Measurements from ENCODE around the gene FER. TPM values are rescaled to one million over a fixed set of nuclear protein-coding genes. Genes with fewer than 3 reads are reported as not detected.

Gene FER
- total RNA-seq, 2 experiments from 2014 or later, result 5.9 to 8.0 TPM

- no peaks in the 10 kb centered on the region for H3K9me3 Mint-ChIP-seq (ENCODE audit: insufficient read depth)
- H3K36me3 Mint-ChIP-seq (ENCODE audit: low read depth), result no peaks in the 10 kb centered on the region
- ChIA-PET POLR2A (no interaction called here), CTCF (no interaction called here)
- no peak overlapping the region for H3K4me3 Mint-ChIP-seq
- no peaks in the 10 kb centered on the region for H3K4me1 Mint-ChIP-seq (ENCODE audit: low read depth)
- ATAC-seq (no peak), DNase-seq (no peak)
- H3K27ac Mint-ChIP-seq, result no peak overlapping the region
- H3K27me3 Mint-ChIP-seq (ENCODE audit: low read depth), result no peaks in the 10 kb centered on the region
These were observed 330.8 kb downstream of the FER start for GRCh38 chr5:109078448-109078847.

- H3K4me3 Mint-ChIP-seq, result no peak overlapping the region
- DNase-seq (no peak), ATAC-seq (no peak)
- ChIA-PET POLR2A (no interaction called here), CTCF (no interaction called here)
- no peaks in the 10 kb centered on the region for H3K4me1 Mint-ChIP-seq (ENCODE audit: low read depth)
- no peaks in the 10 kb centered on the region for H3K27me3 Mint-ChIP-seq (ENCODE audit: low read depth)
- no peaks in the 10 kb centered on the region for H3K9me3 Mint-ChIP-seq (ENCODE audit: insufficient read depth)
- H3K36me3 Mint-ChIP-seq (ENCODE audit: low read depth), result no peaks in the 10 kb centered on the region
- H3K27ac Mint-ChIP-seq, result no peak overlapping the region
These were observed 332.8 kb downstream of the FER start for GRCh38 chr5:109080481-109080880.

DNA sequence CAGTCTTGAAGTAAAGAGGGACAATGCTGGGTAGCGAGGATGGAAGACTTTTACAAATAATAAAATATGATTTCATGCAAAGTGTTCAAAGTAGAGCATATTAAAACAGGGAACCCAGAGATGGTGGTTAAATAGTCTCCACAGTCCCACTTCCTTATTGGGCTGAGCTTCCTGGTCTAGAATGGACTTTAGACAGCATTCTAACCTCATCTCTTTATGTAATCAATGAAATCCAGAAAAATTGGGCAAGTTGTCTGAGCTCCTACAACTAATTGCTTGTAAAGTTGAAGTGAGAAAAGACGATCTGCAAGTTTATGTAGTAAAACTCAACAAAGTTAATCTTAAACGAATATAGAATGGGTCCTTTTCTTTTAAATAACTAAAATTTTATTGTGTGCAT, 333.2 kb downstream of the FER start:
- POLR2A ChIA-PET, result no interaction called here
- no peaks in the 10 kb centered on the region for H3K27me3 Mint-ChIP-seq (ENCODE audit: low read depth)
- no peak for ATAC-seq
- H3K4me1 Mint-ChIP-seq (ENCODE audit: low read depth), result no peaks in the 10 kb centered on the region
- H3K36me3 Mint-ChIP-seq (ENCODE audit: low read depth), result no peaks in the 10 kb centered on the region
- H3K4me3 Mint-ChIP-seq, result no peak overlapping the region
- H3K9me3 Mint-ChIP-seq (ENCODE audit: insufficient read depth), result no peaks in the 10 kb centered on the region
- CTCF ChIA-PET, result no interaction called here
- DNase-seq, result no peak
- H3K27ac Mint-ChIP-seq, result no peak overlapping the region

GRCh38 chr5:109083937-109084336, 336.2 kb downstream of the FER start:
- Mint-ChIP-seq H3K27ac (no peak overlapping the region), H3K36me3 (ENCODE audit: low read depth) (no peaks in the 10 kb centered on the region), H3K27me3 (ENCODE audit: low read depth) (no peaks in the 10 kb centered on the region), H3K9me3 (ENCODE audit: insufficient read depth) (no peaks in the 10 kb centered on the region), H3K4me1 (ENCODE audit: low read depth) (no peaks in the 10 kb centered on the region), H3K4me3 (no peak overlapping the region)
- CTCF ChIA-PET, result no interaction called here
- ATAC-seq (no peak), DNase-seq (no peak)
- POLR2A ChIA-PET, result no interaction called here

- Mint-ChIP-seq H3K36me3 (ENCODE audit: low read depth) (no peaks in the 10 kb centered on the region), H3K27ac (no peak overlapping the region), H3K4me3 (no peak overlapping the region), H3K4me1 (ENCODE audit: low read depth) (no peaks in the 10 kb centered on the region), H3K27me3 (ENCODE audit: low read depth) (no peaks in the 10 kb centered on the region), H3K9me3 (ENCODE audit: insufficient read depth) (no peaks in the 10 kb centered on the region)
- DNase-seq (no peak), ATAC-seq (no peak)
- ChIA-PET POLR2A (no interaction called here), CTCF (no interaction called here)
These were observed 341.5 kb downstream of the FER start for GRCh38 chr5:109089191-109089590.

DNA sequence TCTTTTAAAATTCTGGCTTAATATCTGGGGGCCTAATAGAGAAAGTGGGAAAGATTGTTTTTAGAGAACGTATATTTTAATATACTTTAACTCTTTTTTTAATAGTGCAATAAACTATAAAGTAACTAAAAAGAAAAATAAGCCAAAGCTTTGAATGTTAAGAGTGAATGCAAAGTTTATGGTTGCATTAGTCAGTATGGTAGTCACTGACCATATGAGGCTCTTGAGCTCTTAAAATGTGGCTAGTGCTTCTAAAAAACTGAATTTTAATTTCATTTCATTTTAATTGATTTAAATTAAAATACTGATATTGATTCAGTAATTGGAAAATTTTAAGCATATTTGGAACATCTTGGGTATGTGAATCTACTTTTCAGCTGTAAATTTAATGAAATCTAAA, 351.4 kb downstream of the FER start:
- CTCF ChIA-PET, result no interaction called here

DNA sequence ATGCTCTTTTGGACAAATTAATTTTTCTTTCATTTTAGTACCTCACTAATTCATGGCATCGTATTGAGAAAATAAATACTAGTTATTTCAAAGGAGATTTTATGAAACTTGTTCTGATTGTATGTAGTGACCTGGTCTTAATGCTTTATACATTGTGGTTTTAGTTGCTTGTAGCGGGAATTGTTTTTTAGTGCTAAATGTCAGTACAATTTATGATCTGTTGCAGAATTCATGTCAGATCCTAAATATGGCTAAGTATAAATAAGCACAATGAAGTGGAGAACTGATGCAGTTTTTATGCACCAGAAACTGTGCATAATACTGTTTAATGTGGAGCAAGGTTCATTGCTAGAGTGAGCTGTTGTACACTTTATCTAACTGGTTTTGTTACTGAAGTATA, 353.3 kb downstream of the FER start:
- H3K4me1 Mint-ChIP-seq (ENCODE audit: low read depth), result no peaks in the 10 kb centered on the region
- POLR2A ChIA-PET, result no interaction called here
- no peak for ATAC-seq
- H3K36me3 Mint-ChIP-seq (ENCODE audit: low read depth), result no peaks in the 10 kb centered on the region
- no peaks in the 10 kb centered on the region for H3K27me3 Mint-ChIP-seq (ENCODE audit: low read depth)
- CTCF ChIA-PET, result no interaction called here
- no peak overlapping the region for H3K4me3 Mint-ChIP-seq
- no peak overlapping the region for H3K27ac Mint-ChIP-seq
- H3K9me3 Mint-ChIP-seq (ENCODE audit: insufficient read depth), result no peaks in the 10 kb centered on the region
- DNase-seq, result no peak

More for the DNA sequence above, 351.4 kb downstream of the FER start:
- POLR2A ChIA-PET, result no interaction called here
- DNase-seq (no peak), ATAC-seq (no peak)
- H3K4me3 Mint-ChIP-seq, result no peak overlapping the region
- no peak overlapping the region for H3K27ac Mint-ChIP-seq
- no peaks in the 10 kb centered on the region for H3K4me1 Mint-ChIP-seq (ENCODE audit: low read depth)
- H3K27me3 Mint-ChIP-seq (ENCODE audit: low read depth), result no peaks in the 10 kb centered on the region
- H3K36me3 Mint-ChIP-seq (ENCODE audit: low read depth), result no peaks in the 10 kb centered on the region
- H3K9me3 Mint-ChIP-seq (ENCODE audit: insufficient read depth), result no peaks in the 10 kb centered on the region

GRCh38 chr5:109102096-109102690, 354.5 kb downstream of the FER start:
- H3K4me1 Mint-ChIP-seq (ENCODE audit: low read depth), result no peaks in the 10 kb centered on the region
- H3K9me3 Mint-ChIP-seq (ENCODE audit: insufficient read depth), result no peaks in the 10 kb centered on the region

DNA sequence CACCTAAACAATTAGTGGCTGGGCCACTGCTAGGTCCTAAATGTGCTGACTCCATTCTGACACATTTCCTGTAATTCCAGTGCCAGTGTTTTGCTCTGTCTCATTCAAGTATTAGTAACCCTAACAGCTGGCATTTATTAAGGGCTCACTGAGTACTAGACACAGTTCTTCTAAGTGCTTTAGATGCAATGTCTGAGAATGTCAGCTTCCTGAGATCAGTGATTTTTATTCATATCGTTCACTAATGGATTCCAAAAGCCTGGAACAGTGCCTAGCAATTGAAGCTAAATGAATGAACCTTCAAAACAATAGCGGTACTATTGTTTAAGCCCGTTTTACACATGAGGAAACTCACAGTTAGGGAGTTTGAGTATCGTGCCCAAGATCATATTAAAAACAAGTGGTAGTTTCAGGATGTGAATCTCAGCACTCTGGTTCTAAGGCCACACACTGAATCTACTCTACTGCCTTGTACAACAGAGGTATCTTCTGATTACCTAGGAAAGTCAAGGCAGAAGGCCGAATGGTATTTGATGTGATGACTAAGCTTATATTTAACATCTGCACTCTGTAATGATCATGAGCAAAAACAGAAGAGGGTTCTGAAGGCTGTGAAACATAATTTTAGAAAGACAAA, 358.1 kb downstream of the FER start:
- no peak for DNase-seq
- Mint-ChIP-seq H3K36me3 (ENCODE audit: low read depth) (no peaks in the 10 kb centered on the region), H3K9me3 (ENCODE audit: insufficient read depth) (no peaks in the 10 kb centered on the region), H3K4me1 (ENCODE audit: low read depth) (no peaks in the 10 kb centered on the region), H3K27ac (no peak overlapping the region), H3K4me3 (no peak overlapping the region), H3K27me3 (ENCODE audit: low read depth) (no peaks in the 10 kb centered on the region)
- no peak for ATAC-seq
- ChIA-PET POLR2A (no interaction called here), CTCF (no interaction called here)

More at GRCh38 chr5:109102096-109102690, 354.5 kb downstream of the FER start:
- no peak overlapping the region for H3K4me3 Mint-ChIP-seq
- no peak for DNase-seq
- H3K27me3 Mint-ChIP-seq (ENCODE audit: low read depth), result no peaks in the 10 kb centered on the region
- H3K36me3 Mint-ChIP-seq (ENCODE audit: low read depth), result no peaks in the 10 kb centered on the region
- POLR2A ChIA-PET, result no interaction called here
- no peak overlapping the region for H3K27ac Mint-ChIP-seq
- CTCF ChIA-PET, result no interaction called here
- no peak for ATAC-seq

- Mint-ChIP-seq H3K27me3 (ENCODE audit: low read depth) (no peaks in the 10 kb centered on the region), H3K27ac (no peak overlapping the region), H3K9me3 (ENCODE audit: insufficient read depth) (no peaks in the 10 kb centered on the region), H3K36me3 (ENCODE audit: low read depth) (no peaks in the 10 kb centered on the region), H3K4me1 (ENCODE audit: low read depth) (no peaks in the 10 kb centered on the region), H3K4me3 (no peak overlapping the region)
- DNase-seq (no peak), ATAC-seq (no peak)
- ChIA-PET POLR2A (no interaction called here), CTCF (no interaction called here)
These were observed 364.0 kb downstream of the FER start for GRCh38 chr5:109111680-109112079.

- POLR2A ChIA-PET, result interaction anchor here (0.7 kb wide), 1 partner anchor 196 kb away, joined by 3 read pairs; no protein-coding TSS in a partner anchor
These were observed 365.9 kb downstream of the FER start for GRCh38 chr5:109113608-109114007.

GRCh38 chr5:109121225-109121624, 373.5 kb downstream of the FER start:
- DNase-seq (no peak), ATAC-seq (no peak)
- Mint-ChIP-seq H3K36me3 (ENCODE audit: low read depth) (no peaks in the 10 kb centered on the region), H3K4me1 (ENCODE audit: low read depth) (no peaks in the 10 kb centered on the region), H3K4me3 (no peak overlapping the region), H3K27ac (no peak overlapping the region), H3K27me3 (ENCODE audit: low read depth) (no peaks in the 10 kb centered on the region), H3K9me3 (ENCODE audit: insufficient read depth) (peaks cover 5% of the 10 kb centered on the region)
- ChIA-PET POLR2A (no interaction called here), CTCF (no interaction called here)

More at GRCh38 chr5:109113608-109114007, 365.9 kb downstream of the FER start:
- CTCF ChIA-PET, result no interaction called here
- Mint-ChIP-seq H3K36me3 (ENCODE audit: low read depth) (no peaks in the 10 kb centered on the region), H3K27me3 (ENCODE audit: low read depth) (no peaks in the 10 kb centered on the region), H3K4me1 (ENCODE audit: low read depth) (no peaks in the 10 kb centered on the region), H3K27ac (no peak overlapping the region), H3K9me3 (ENCODE audit: insufficient read depth) (no peaks in the 10 kb centered on the region), H3K4me3 (no peak overlapping the region)
- ATAC-seq, result no peak
- no peak for DNase-seq

Data from activated CD8-positive, alpha-beta T cell treated with anti-CD3 and anti-CD28 coated beads, Interleukin-2, amount 10 ng/mL, durations not matched to agents 7 days and 5 days (primary cell).